NCI-H1694 (cell line): ENCODE data around the gene POLR2E.
A peak's percentile ranks its signal among the peaks of the same experiment; 100 is the strongest.
"Not testable (repeated sequence)": the region's sequence is repeated elsewhere in the genome, so short reads cannot be mapped to it uniquely, and the experiment has no call there.

Experiments used
- DNase-seq: peaks from one replicate; lab custom pipeline; 2025; lab: John Stamatoyannopoulos, UW

Gene POLR2E

GRCh38 chr19:1125601-1126467 lies 30.7 kb upstream of the POLR2E start:
- DNase-seq = no peak

- no peak for DNase-seq
Observed at GRCh38 chr19:1123885-1124677, 28.9 kb upstream of the POLR2E start.

- no peak for DNase-seq
Observed at GRCh38 chr19:1123381-1123780, 28.2 kb upstream of the POLR2E start.

- DNase-seq = no peak
Observed at GRCh38 chr19:1122972-1123363, 27.8 kb upstream of the POLR2E start.

GRCh38 chr19:1122021-1122971 lies 27.1 kb upstream of the POLR2E start:
- DNase-seq = no peak

GRCh38 chr19:1121395-1121794 lies 26.2 kb upstream of the POLR2E start:
- DNase-seq = no peak

GRCh38 chr19:1119475-1120217 lies 24.5 kb upstream of the POLR2E start:
- DNase-seq = no peak

- no peak for DNase-seq
Observed at GRCh38 chr19:1118999-1119398, 23.8 kb upstream of the POLR2E start.

GRCh38 chr19:1117654-1118053 lies 22.5 kb upstream of the POLR2E start:
- DNase-seq = no peak

- DNase-seq = no peak
Observed at GRCh38 chr19:1116726-1117581, 21.8 kb upstream of the POLR2E start.

GRCh38 chr19:1115646-1116420 lies 20.7 kb upstream of the POLR2E start:
- no peak for DNase-seq

- not testable (repeated sequence) for DNase-seq
Observed at GRCh38 chr19:1114728-1115127, 19.6 kb upstream of the POLR2E start.

- no peak for DNase-seq
Observed at GRCh38 chr19:1113986-1114483, 18.9 kb upstream of the POLR2E start.

- peak; percentile 49 for DNase-seq
Observed at GRCh38 chr19:1113030-1113985, 18.1 kb upstream of the POLR2E start.

- DNase-seq = no peak
Observed at GRCh38 chr19:1112268-1113029, 17.3 kb upstream of the POLR2E start.

- no peak for DNase-seq
Observed at GRCh38 chr19:1111641-1112267, 16.6 kb upstream of the POLR2E start.
